Pulmonary artery endothelial cell (primary cell): Measurements from ENCODE around the gene SLC38A11. TPM values are rescaled to one million over a fixed set of nuclear protein-coding genes. Genes with fewer than 3 reads are reported as not detected.

ENCODE experiments used
- DNase-seq: peaks from one replicate; pipeline ENCODE4 v3.0.0-alpha.2; 2011; ENCODE audit warnings: low read depth, low spot score
- total RNA-seq: library from RNA; depleted of rRNA; stranded (reverse); fragments of >200 nt; gene quantifications from 2 replicates; pipeline ENCODE4 v1.2.3, GENCODE V29; 2014

The SLC38A11 gene
- total RNA-seq, 1 donor from 2014 or later = not detected

DNA sequence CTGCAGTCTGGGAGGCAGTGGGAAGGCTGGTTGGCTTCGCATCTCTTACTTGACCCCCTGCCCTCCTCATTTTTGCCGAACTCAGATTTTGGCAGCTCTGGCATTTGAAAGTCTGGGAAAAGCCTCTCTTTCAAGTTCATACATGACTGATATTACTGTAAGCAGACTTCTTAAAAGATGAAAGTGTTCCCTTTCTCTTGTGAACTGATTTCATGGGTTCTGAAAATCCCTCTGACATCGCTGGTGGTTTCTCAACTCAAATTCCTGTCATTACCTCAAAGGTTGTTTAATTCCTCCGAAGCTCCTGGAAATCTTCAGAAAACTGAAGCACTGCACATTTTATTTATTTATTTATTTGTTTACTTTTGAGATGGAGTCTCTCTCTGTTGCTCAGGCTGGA lies 16.9 kb upstream of the SLC38A11 start:
- DNase-seq = no peak

DNA sequence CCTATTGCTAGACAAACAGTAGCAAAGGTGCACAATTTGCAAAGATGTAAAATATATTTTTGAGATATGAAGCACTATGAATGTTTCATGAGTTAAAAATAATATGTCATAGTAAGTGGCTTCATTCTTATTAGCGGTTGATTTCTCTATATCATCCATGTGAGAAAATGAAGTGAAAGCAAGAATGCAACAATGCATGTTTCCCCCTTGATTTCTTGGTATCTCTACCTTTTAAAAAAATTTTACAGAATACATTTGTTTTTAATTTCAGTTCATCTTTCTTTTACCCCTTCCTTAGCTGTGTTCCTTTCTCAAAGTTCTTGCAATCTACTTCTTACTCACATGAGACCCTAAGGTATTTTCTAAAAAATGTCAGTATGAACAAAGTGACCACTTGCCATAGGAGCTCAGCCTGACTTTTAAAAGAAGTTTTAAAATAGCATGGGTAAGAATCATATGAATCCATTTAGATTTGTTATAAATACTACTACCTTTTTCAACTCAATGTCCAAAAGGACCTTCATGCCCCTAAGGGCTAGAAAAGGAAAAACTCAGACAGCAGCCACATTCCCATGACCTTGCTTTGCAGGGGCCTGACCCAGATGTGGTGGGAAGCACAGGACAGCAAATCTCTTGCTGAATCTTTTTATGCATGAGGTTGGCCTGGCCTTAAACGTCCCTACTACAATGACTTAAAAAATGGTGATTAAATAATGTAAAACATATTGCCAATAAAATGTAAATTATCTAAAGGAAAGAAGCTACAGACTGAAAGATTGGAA lies 14.8 kb upstream of the SLC38A11 start:
- DNase-seq = no peak

GRCh38 chr2:164967781-164968228 lies 12.5 kb upstream of the SLC38A11 start:
- no peak for DNase-seq

GRCh38 chr2:164967361-164967760 lies 12.0 kb upstream of the SLC38A11 start:
- DNase-seq = no peak

DNA sequence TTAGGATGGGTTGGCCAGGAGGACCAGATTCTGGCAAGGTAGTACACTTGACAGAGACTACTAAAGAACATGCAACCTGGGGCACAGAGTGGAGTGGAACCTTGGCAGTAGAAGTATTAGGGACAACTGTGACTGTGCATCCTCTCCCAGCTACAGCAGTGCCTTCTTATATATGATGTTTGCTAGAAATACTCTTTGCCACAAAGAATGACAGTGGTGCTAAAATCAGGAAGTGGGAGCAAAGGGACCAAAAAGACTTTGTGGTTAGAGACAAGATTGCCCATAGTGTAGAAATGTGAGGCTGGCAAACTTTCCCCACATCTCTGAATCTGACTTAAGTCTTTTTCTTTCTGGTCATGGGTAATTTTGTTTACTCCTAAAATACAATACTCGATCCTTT lies 9.4 kb upstream of the SLC38A11 start:
- no peak for DNase-seq

- DNase-seq = no peak
These were observed 4.8 kb upstream of the SLC38A11 start for GRCh38 chr2:164960159-164960558.

DNA sequence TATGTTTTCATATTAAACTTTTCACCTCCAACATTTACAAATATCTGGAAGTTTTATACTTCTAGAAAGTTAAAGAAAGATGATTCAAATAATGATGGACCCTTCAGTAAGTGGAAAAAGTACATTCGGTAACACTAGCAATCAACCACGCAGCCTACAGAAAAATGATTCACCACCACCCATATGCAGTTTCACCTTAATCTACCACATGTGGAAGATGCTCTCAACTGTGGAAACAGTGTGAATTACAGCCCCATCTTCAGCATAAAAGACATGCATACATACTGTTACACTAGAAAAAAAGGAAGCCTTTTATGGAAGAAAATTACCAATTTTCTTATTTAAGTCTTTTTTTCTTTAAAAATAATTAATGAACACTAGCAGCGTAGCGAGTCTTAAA lies 1.1 kb downstream of the SLC38A11 start:
- DNase-seq = no peak

DNA sequence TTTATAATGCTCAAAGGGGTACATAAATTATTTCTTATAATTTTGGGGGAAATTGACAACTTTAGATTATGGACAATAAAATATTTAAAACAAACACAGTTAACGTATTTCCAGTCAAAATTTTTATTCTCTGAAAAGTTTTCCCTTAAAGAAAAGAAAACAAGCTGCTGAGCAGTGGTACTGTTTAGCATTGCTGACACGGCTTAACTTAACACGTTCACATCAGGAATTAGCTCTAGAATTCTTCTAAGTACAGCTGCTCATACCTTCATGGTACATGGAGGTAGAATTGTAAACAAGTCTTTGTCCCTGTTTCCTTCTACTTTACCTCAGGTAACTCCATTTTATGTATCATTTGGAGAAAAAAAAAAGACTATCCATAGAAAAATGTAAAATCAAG lies 2.0 kb downstream of the SLC38A11 start:
- DNase-seq = no peak

DNA sequence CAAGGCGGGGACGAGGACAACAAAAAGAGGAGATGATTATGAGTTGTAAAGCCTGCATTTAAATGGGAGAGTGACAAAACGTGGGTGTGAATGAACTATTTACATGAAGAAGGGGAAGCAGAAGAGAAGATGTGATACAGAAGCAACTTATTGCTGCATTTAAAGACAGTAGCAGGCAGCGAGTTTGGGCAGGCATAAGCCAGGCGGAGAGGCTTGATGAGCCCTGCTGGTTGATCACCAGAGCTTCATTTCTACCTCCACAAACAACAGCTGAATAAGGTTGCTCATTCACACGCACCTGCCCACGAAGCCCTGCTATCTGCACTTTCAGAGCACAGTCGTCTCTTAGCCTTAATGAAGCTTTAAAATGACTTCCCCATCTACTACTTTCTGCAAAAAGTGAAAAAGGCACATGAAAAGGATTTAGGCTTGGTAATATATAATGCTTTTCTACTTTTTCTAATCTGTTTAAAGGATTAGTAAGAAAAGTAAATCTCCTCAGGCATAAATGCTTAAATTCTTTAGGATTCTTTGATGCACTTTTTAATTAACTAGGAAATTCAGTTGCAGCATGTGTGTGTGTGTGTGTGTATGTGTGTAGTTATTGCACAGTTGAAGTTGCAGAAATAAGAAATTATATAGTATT lies 3.1 kb downstream of the SLC38A11 start:
- no peak for DNase-seq

- DNase-seq = no peak
These were observed 6.8 kb downstream of the SLC38A11 start for GRCh38 chr2:164948540-164948939.

DNA sequence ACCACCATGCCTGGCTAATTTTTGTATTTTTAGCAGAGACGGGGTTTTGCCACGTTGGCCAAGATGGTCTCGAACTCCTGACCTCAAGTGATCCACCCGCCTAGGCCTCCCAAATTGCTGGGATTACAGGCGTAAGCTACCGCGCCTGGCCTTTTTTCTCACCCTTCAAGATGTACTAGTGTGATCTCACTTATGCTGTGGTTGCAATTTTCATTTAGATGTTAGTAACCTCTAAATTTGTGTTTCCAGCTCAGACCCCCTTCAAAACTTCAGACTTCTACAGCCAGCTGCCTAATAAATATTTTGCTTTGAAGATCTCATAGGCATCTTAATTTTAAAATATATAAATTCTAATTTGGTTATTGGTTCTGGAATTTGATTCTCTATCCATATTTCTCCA lies 8.0 kb downstream of the SLC38A11 start:
- no peak for DNase-seq

DNA sequence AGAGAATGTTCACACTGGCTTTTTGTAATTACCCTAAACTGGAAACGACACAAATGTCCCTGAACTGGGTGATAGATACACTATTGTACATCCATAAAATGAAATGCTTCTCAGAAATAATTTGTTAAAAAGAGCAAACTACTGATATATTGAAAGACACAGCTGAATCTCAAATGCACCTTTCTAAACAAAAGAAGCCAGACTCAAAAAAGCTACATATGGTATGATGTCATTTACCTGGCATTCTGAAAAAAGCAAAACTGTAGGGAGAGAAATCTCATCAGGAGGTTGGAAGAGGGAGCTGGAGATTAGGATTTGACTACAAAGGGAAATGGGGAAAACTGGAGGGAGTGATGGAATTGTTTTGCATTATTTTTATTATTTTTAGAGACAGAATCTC lies 12.0 kb downstream of the SLC38A11 start:
- no peak for DNase-seq

DNA sequence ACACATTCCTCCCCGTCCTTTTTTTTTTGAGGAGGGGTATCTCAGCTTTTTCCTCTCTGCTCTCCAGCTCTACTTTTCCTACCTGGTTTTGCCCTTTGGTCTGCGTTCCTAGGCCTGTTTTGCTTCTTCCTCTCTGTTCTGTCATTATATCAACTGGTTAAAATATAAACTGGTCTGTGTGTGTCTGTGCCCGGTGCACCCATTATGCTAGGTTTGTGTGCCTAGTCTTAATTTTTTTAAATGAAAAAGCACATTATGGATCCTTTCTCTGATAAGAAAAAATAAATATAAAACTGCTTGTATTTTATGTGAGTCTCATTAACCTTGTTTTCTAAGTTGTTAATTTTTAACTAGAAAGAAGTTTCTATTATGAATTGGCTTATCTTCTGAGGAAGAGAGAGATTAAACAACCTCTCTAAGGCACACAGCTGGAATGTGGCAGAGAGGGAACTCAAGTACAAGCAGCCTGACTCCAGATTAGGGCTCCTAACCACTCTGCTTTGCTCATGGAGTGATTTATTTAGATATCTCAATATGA lies 17.4 kb downstream of the SLC38A11 start:
- no peak for DNase-seq

DNA sequence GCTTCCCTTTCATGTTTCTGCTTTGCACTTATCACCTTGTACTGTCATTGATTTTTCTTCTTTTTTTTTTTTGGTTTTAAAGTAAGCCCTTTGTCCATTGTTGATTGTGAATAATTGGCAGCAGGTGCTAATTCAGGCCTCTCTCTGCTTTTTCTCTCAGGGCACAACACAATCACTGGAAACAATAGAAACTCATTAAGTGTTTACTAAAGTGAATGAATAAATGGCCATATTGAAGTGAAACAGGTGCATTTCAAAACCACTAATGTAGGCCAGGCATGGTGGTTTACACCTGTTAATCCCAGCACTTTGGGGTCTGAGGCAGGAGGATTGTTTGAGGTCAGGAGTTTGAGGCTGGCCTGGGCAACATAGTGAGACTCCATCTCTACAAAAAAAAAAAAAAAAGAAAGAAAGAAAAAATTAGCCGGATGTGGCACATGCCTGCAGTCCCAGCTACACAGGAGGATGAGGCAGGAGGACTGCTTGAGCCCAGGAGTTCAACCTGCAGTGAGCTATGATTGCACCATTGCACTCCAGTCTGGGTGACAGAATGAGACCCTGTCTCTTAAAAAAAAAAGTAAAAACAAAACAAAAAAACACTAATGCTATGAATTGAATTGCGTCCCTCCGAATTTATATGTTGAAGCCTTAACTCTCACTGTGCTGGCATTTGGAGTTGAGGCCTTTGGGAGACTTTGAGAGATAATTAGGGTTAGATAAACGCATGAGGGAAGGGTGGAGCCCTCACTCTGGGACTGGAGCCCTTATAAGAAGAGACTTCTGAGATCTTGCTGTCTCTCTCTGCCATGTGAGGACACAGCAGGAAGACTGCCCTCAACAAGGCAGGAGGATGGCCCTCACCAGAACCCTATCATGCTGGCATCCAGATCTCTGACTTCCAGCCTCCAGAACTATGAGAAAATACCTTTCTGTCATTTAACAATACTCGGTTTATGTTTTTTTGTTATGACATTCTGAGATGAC lies 19.9 kb downstream of the SLC38A11 start:
- DNase-seq = no peak

- no peak for DNase-seq
These were observed 20.8 kb downstream of the SLC38A11 start for GRCh38 chr2:164934401-164935117.

DNA sequence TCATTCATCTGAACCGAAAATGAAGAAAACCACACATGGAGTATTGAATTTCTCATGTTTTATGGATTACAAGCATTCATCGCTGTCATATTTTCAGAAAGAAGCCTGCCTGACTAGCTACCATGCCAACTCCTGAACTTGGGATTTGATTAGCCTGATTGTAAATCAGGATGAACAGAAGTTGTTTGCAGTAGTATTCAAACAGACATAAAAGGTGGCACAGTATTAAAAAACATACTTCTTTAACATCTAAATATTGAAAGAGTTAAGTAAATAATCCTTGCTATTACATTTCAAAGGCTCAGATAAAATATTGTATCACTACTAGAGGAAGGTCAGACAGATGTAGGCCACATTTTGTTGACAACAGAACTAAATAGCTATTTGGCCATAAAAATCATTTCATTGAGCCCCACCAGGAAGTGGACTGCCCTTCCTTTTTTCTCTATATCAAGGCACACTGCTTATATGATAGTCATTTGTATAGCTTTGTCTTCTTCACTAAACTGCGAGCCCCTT lies 21.6 kb downstream of the SLC38A11 start:
- no peak for DNase-seq

DNA sequence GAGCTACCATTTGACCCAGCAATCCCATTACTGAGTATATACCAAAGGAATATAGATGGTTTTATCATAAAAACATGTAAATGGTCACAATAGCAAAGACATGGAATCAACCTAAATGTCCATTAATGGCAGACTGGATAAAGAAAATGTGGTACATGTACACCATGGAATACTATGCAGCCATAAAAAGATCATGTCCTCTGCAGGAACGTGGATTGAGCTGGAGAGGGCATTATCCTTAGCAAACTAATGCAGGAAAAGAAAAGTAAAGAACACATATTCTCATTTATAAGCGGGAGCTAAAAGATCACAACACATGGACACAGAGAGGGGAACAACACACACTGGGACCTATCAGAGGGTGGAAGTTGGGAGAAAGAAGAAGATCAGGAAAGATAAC lies 22.9 kb downstream of the SLC38A11 start:
- DNase-seq = no peak

- DNase-seq = no peak
These were observed 27.1 kb downstream of the SLC38A11 start for GRCh38 chr2:164928101-164928673.

DNA sequence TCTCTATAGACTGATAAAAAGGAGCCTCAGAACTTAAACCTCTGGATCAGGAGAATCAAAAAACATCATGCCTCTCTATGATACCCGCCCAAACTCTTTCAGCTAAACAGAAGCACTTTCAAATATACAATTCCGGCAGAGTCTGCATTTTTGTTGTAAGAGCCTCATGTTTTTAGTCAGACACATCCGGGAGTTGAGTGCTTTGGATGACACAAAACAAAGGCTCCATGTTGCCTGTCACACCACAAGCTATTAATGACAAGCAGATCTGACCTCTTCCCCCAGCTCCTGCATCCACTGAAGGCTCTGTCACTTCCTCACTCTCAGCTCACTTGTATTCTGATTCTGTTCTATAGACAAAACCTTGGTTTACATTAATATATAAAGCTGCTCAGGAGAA lies 33.2 kb downstream of the SLC38A11 start:
- no peak for DNase-seq

DNA sequence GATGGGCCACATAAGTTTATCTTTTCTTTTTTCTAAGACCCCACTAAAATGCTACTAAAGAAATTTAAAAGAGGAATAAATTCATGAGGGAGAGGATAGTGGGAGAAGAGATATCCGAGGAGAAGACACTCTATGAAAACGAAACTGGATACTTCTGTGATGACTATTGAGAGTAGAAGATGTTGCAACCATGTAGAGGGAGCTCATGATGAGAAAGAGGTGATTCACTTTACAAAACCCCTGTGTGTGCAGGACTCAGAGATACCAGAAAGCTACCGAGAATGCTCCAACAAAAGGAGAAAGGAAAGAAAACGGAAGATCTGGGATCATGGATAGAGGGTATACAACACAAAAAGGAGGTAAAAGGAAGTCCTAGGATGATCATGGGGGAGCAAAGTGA lies 34.9 kb downstream of the SLC38A11 start:
- DNase-seq = no peak
